HepG2 (cell line): ENCODE measurements around the gene SOST. TPM values are rescaled to one million over a fixed set of nuclear protein-coding genes. Genes with fewer than 3 reads are reported as not detected.

Source experiments
- ATAC-seq: fragments of 200-7000 bp; cut with Tn5 transposase; 3 replicates; pipeline ENCODE4 v1.9.1; 2020; ENCODE audit warnings: mild to moderate bottlenecking, moderate library complexity
- BruUV-seq: library from RNA; stranded (reverse); fragments of 400-500 nt; replicated peaks from 2 replicates; lab custom pipeline; 2021; lab: Mats Ljungman, UMichigan
- CTCF ChIA-PET: fragments of 300-600 bp; formaldehyde crosslinking; extraction: SDS; loops from one replicate; lab custom pipeline; 2021; ENCODE audit warnings: low total read pairs, inconsistent platforms, low intra/inter-chr PET ratio; lab: Yijun Ruan, JAX
- POLR2A ChIA-PET: fragments of 350-600 bp; sonication (Branson Sonifier 250); formaldehyde crosslinking; loops from one replicate; lab custom pipeline; 2020; ENCODE audit warnings: antibody characterized with exemption, inconsistent platforms; lab: Yijun Ruan, JAX
- DNase-seq: peaks from one replicate; pipeline ENCODE4 v3.0.0-alpha.2; 2015; ENCODE audit warnings: low spot score
- FAIRE-seq: peaks from 3 replicates; lab custom pipeline; 2011; peaks lifted over from hg19 to GRCh38; lab: Jason Lieb, UNC
- H2AFZ ChIP-seq: one replicate; pipeline ENCODE4 v1.6.1; 2011; ENCODE audit warnings: low read length, inconsistent platforms
- H3K27ac ChIP-seq: fragments of 300-600 bp; 3 replicates; pipeline ENCODE4 v1.8.0; 2011; ENCODE audit warnings: mixed run types, mild to moderate bottlenecking, mixed read lengths, low read length, inconsistent platforms; ENCODE audit not compliant: insufficient read depth; ENCODE audit errors: extremely low read length
- H3K27me3 ChIP-seq, 2 experiments: fragments of 200-600 bp in 1 of 2; 2 replicates in 1 of 2; 3 replicates in 1 of 2; pipeline versions ENCODE4 v1.6.0 to v1.8.0; 2011; ENCODE audit warnings: low read length in 2 of 2, mild to moderate bottlenecking in 2 of 2, moderate library complexity in 2 of 2, inconsistent platforms in 1 of 2; ENCODE audit not compliant: insufficient read depth in 2 of 2, control insufficient read depth in 1 of 2
- H3K36me3 ChIP-seq, 2 experiments: fragments of 200-600 bp in 1 of 2; replicated peaks in 1 of 2; 2 replicates in 1 of 2; 3 replicates in 1 of 2; pipeline versions ENCODE4 v1.5.1 to v1.8.0; 2011; ENCODE audit warnings: low read length in 2 of 2, inconsistent platforms in 1 of 2; ENCODE audit not compliant: insufficient read depth in 2 of 2, control insufficient read depth in 1 of 2
- H3K4me1 ChIP-seq: 2 replicates; pipeline ENCODE4 v1.5.1; 2012; ENCODE audit warnings: low read length, inconsistent platforms; ENCODE audit not compliant: insufficient read depth
- H3K4me2 ChIP-seq: 2 replicates; pipeline ENCODE4 v1.6.0; 2011; ENCODE audit warnings: low read depth, low read length, inconsistent platforms
- H3K4me3 ChIP-seq, 3 experiments: fragments of 200-600 bp in 1 of 3; sonication (generic), shearing (Covaris generic) in 1 of 3; replicated peaks in 1 of 3; 2 replicates each; pipeline ENCODE4 v1.5.1; 2011 to 2016; ENCODE audit warnings: low read length in 3 of 3, inconsistent platforms in 2 of 3, low read depth in 2 of 3, mild to moderate bottlenecking in 2 of 3, control low read depth in 1 of 3, mixed read lengths in 1 of 3; ENCODE audit not compliant: insufficient read depth in 1 of 3
- H3K79me2 ChIP-seq: one replicate; pipeline ENCODE4 v1.6.1; 2011; ENCODE audit warnings: low read length, inconsistent platforms; ENCODE audit not compliant: insufficient read depth
- H3K9ac ChIP-seq: 2 replicates; pipeline ENCODE4 v1.6.0; 2011; ENCODE audit warnings: mild to moderate bottlenecking, low read depth, low read length, inconsistent platforms; ENCODE audit not compliant: insufficient read depth
- H3K9me3 ChIP-seq: 2 replicates; pipeline ENCODE4 v1.5.1; 2012; ENCODE audit warnings: mild to moderate bottlenecking, low read length
- H4K20me1 ChIP-seq: 2 replicates; pipeline ENCODE4 v1.6.0; 2011; ENCODE audit warnings: inconsistent platforms, mild to moderate bottlenecking, low read length, moderate library complexity; ENCODE audit not compliant: insufficient read depth
- MAFK ChIP-seq, 2 experiments: IDR thresholded peaks in 1 of 2; conservative IDR thresholded peaks in 1 of 2; 2 replicates each; pipeline ENCODE4 v1.6.1; 2011; ENCODE audit warnings: improper control_type of control experiment in 2 of 2, low read length in 2 of 2
- MEIS1 ChIP-seq: sonication (generic); formaldehyde crosslinking; IDR thresholded peaks from 2 replicates; pipeline ENCODE4 v1.9.0; 2021; ENCODE audit warnings: mild to moderate bottlenecking, missing genetic modification reagents, moderate library complexity, borderline replicate concordance
- PAX8 ChIP-seq: sonication (generic); formaldehyde crosslinking; IDR thresholded peaks from 2 replicates; pipeline ENCODE4 v1.8.0; 2022; ENCODE audit warnings: mild to moderate bottlenecking, missing genetic modification reagents, borderline replicate concordance
- ZFP90 ChIP-seq: sonication (generic); formaldehyde crosslinking; IDR thresholded peaks from 2 replicates; pipeline ENCODE4 v1.8.0; 2022; ENCODE audit warnings: missing genetic modification reagents, mild to moderate bottlenecking, inconsistent platforms, borderline replicate concordance
- ZNF225 ChIP-seq: sonication (generic); formaldehyde crosslinking; IDR thresholded peaks from 2 replicates; pipeline ENCODE4 v1.4.0; 2020; ENCODE audit warnings: mild to moderate bottlenecking, missing genetic modification reagents
- ZNF564 ChIP-seq: sonication (generic); formaldehyde crosslinking; IDR thresholded peaks from 2 replicates; pipeline ENCODE4 v1.8.1; 2023; ENCODE audit warnings: mild to moderate bottlenecking, missing genetic modification reagents
- WGBS: methylation state at CpG from one replicate; pipeline ENCODE4 v1.1.6; 2017; ENCODE audit warnings: low lambda C conversion rate; 5-methylcytosine and 5-hydroxymethylcytosine counted together
- in situ Hi-C: cut with HindIII; loops from 2 replicates; pipeline ENCODE4 v1.10.0; 2017; ENCODE audit warnings: low pct_unique_long_range_greater_than_20kb; ENCODE audit not compliant: extremely low pct_ligation_motif_present
- intact Hi-C: fragments of 100-400 bp; cut with micrococcal nuclease; formaldehyde crosslinking; loops from one replicate; pipeline ENCODE4 v1.10.0; 2022; ENCODE audit not compliant: unreplicated experiment
- polyA plus RNA-seq, 8 experiments: library from polyadenylated mRNA; depleted of rRNA in 3 of 8; stranded (reverse) in 7 of 8; unstranded in 1 of 8; fragments of >200 nt; fragmentation: Illumina TruSeq in 4 of 8; extraction: Trizol in 4 of 8; gene quantifications; 2 replicates each; pipeline versions ENCODE4 v1.2.1 to v1.2.3, GENCODE V29; 2011 to 2016; ENCODE audit warnings: low read depth in 4 of 8, missing spikeins in 1 of 8, mixed read lengths in 1 of 8; ENCODE audit not compliant: insufficient read depth in 1 of 8
- total RNA-seq, 5 experiments: library from RNA; depleted of rRNA; stranded (reverse); fragments of >200 nt; fragmentation: Illumina TruSeq; extraction: Trizol; gene quantifications; 2 replicates each; pipeline ENCODE4 v1.2.3, GENCODE V29; 2016; ENCODE audit warnings: low read depth in 1 of 5
- TF ChIP-seq, protein P1 (sequence below): sonication (generic); formaldehyde crosslinking; IDR thresholded peaks from 2 replicates; pipeline ENCODE4 v1.4.0; 2020; ENCODE audit warnings: mild to moderate bottlenecking, missing genetic modification reagents
- TF ChIP-seq, protein P2 (sequence below): sonication (generic); formaldehyde crosslinking; conservative IDR thresholded peaks from 2 replicates; pipeline ENCODE4 v1.8.0; 2022; ENCODE audit warnings: low read depth, missing genetic modification reagents
- TF ChIP-seq, protein P3 (sequence below): sonication (generic); formaldehyde crosslinking; IDR thresholded peaks from 2 replicates; pipeline ENCODE4 v1.4.0; 2020; ENCODE audit warnings: missing genetic modification reagents
- TF ChIP-seq, protein P4 (sequence below): sonication (generic); formaldehyde crosslinking; IDR thresholded peaks from 2 replicates; pipeline ENCODE4 v1.4.0; 2020; ENCODE audit warnings: missing genetic modification reagents, mild to moderate bottlenecking, borderline replicate concordance

SOST gene
- total and polyA plus RNA-seq, 2 of the 13 experiments (the other 11 are each of a cell fraction or from before 2014, with no cell fraction given) = not detected

DNA sequence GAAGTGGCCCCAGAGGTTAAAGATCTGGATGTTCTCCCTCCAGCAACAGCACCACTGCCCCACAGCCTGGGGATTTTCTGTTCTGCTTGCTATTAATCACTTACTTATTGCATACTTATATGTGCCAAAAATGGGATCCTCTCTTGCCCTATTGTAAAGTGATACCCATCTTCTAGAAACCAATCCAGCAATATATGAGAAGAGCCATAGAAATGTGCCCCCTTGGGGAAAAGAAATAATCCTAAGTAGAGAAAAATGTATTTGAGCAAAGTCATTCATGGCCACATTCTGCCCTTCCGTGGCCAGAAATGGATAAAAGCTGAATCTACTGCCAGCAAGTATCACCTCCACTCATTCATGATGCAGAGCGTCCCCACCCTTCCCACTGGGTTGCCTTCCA is 20.9 kb downstream of the SOST start (continued):
- TF ChIP-seq, protein P1, sequence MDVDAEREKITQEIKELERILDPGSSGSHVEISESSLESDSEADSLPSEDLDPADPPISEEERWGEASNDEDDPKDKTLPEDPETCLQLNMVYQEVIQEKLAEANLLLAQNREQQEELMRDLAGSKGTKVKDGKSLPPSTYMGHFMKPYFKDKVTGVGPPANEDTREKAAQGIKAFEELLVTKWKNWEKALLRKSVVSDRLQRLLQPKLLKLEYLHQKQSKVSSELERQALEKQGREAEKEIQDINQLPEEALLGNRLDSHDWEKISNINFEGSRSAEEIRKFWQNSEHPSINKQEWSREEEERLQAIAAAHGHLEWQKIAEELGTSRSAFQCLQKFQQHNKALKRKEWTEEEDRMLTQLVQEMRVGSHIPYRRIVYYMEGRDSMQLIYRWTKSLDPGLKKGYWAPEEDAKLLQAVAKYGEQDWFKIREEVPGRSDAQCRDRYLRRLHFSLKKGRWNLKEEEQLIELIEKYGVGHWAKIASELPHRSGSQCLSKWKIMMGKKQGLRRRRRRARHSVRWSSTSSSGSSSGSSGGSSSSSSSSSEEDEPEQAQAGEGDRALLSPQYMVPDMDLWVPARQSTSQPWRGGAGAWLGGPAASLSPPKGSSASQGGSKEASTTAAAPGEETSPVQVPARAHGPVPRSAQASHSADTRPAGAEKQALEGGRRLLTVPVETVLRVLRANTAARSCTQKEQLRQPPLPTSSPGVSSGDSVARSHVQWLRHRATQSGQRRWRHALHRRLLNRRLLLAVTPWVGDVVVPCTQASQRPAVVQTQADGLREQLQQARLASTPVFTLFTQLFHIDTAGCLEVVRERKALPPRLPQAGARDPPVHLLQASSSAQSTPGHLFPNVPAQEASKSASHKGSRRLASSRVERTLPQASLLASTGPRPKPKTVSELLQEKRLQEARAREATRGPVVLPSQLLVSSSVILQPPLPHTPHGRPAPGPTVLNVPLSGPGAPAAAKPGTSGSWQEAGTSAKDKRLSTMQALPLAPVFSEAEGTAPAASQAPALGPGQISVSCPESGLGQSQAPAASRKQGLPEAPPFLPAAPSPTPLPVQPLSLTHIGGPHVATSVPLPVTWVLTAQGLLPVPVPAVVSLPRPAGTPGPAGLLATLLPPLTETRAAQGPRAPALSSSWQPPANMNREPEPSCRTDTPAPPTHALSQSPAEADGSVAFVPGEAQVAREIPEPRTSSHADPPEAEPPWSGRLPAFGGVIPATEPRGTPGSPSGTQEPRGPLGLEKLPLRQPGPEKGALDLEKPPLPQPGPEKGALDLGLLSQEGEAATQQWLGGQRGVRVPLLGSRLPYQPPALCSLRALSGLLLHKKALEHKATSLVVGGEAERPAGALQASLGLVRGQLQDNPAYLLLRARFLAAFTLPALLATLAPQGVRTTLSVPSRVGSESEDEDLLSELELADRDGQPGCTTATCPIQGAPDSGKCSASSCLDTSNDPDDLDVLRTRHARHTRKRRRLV = no peak
- TF ChIP-seq ZNF225 = no peak

DNA sequence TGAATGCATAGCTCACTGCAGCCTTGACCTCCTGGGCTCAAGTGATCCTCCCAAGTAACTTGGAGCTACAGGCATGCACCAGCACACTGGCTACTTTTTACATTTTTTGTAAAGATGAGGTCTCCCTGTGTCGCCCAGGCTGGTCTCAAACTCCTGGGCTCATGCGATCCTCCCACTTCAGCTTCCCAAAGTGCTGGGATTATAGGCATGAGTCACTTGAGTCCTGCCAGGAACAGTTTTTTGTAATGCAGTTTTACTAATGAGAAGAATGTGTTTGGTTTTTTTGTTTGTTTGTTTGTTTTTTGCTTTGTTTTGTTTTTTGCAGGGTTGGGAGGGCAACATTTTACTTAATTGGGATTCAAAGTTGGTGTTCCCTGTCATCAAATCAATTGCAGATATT is 22.2 kb downstream of the SOST start:
- no peak overlapping the region for H2AFZ ChIP-seq
- no peak for TF ChIP-seq PAX8 (CRISPR knock-in tag)
- TF ChIP-seq, protein P2, sequence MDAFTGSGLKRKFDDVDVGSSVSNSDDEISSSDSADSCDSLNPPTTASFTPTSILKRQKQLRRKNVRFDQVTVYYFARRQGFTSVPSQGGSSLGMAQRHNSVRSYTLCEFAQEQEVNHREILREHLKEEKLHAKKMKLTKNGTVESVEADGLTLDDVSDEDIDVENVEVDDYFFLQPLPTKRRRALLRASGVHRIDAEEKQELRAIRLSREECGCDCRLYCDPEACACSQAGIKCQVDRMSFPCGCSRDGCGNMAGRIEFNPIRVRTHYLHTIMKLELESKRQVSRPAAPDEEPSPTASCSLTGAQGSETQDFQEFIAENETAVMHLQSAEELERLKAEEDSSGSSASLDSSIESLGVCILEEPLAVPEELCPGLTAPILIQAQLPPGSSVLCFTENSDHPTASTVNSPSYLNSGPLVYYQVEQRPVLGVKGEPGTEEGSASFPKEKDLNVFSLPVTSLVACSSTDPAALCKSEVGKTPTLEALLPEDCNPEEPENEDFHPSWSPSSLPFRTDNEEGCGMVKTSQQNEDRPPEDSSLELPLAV = no peak
- no peak for TF ChIP-seq ZFP90 (CRISPR knock-in tag)
- TF ChIP-seq, protein P3, sequence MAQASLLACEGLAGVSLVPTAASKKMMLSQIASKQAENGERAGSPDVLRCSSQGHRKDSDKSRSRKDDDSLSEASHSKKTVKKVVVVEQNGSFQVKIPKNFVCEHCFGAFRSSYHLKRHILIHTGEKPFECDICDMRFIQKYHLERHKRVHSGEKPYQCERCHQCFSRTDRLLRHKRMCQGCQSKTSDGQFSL (CRISPR knock-in tag) = no peak
- no peak for TF ChIP-seq ZNF564 (CRISPR knock-in tag)
- no peak for TF ChIP-seq MAFK (conservative IDR thresholded peaks at IDR 0.05 in 1 of 2, IDR thresholded peaks at IDR 0.05 in 1 of 2; ENCODE audit: low read length in 2 of 2)
- TF ChIP-seq, protein P4, sequence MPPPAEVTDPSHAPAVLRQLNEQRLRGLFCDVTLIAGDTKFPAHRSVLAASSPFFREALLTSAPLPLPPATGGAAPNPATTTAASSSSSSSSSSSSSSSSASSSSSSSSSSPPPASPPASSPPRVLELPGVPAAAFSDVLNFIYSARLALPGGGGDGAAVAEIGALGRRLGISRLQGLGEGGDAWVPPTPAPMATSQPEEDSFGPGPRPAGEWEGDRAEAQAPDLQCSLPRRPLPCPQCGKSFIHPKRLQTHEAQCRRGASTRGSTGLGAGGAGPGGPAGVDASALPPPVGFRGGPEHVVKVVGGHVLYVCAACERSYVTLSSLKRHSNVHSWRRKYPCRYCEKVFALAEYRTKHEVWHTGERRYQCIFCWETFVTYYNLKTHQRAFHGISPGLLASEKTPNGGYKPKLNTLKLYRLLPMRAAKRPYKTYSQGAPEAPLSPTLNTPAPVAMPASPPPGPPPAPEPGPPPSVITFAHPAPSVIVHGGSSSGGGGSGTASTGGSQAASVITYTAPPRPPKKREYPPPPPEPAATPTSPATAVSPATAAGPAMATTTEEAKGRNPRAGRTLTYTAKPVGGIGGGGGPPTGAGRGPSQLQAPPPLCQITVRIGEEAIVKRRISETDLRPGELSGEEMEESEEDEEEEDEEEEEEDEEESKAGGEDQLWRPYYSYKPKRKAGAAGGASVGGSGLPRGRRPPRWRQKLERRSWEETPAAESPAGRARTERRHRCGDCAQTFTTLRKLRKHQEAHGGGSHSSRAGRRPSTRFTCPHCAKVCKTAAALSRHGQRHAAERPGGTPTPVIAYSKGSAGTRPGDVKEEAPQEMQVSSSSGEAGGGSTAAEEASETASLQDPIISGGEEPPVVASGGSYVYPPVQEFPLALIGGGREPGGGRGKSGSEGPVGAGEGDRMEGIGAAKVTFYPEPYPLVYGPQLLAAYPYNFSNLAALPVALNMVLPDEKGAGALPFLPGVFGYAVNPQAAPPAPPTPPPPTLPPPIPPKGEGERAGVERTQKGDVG = no peak
- no peak for TF ChIP-seq MEIS1 (CRISPR knock-in tag)
- TF ChIP-seq, all 625 proteins: peak for 0
- Histone ChIP-seq H3K79me2 (no peaks in the 10 kb centered on the region), H3K27me3 (peaks cover 2 to 26% of the 10 kb centered on the region in 2 experiments; a peak in 3 of 5 replicates), H3K4me1 (no peaks in the 10 kb centered on the region), H3K9me3 (no peaks in the 10 kb centered on the region), H3K9ac (no peak overlapping the region), H3K36me3 (no peaks in the 10 kb centered on the region), H3K4me3 (no peak overlapping the region), H3K27ac (no peak overlapping the region), H4K20me1 (no peaks in the 10 kb centered on the region), H3K4me2 (no peak overlapping the region)
- DNase-seq = no peak
- ATAC-seq = no peak
- BruUV-seq = no TSS peak
- in situ Hi-C loops = no loop called here
- FAIRE-seq = no peak
- 74% methylated on average over 2 of the region's 2 CpGs for WGBS
- ChIA-PET POLR2A (interaction anchor here (0.8 kb wide), 1 partner anchor 36 kb away, joined by 3 read pairs; no protein-coding TSS in a partner anchor), CTCF (no interaction called here)
- intact Hi-C loops = no loop called here
